OCI-LY7 (cell line): ENCODE data around the gene C17orf78. TPM values are rescaled to one million over a fixed set of nuclear protein-coding genes. Genes with fewer than 3 reads are reported as not detected.

ENCODE experiments used
- Bru-seq: library from RNA; stranded (reverse); fragments of 400-500 nt; gene quantifications from one replicate; lab custom pipeline; 2021; lab: Mats Ljungman, UMichigan
- BruChase-seq, 2 experiments: library from RNA; stranded (reverse); fragments of 400-500 nt; gene quantifications; one replicate each; lab custom pipeline; 2021; lab: Mats Ljungman, UMichigan
- BruUV-seq: library from RNA; stranded (reverse); fragments of 400-500 nt; replicated peaks from 2 replicates; lab custom pipeline; 2021; lab: Mats Ljungman, UMichigan
- CTCF ChIA-PET: fragments of 300-600 bp; sonication (Branson Sonifier 250); formaldehyde crosslinking; loops from one replicate; lab custom pipeline; 2022; ENCODE audit warnings: antibody characterized with exemption; ENCODE audit not compliant: unreplicated experiment; lab: Charles Lee
- POLR2A ChIA-PET: fragments of 300-600 bp; sonication (Branson Sonifier 250); formaldehyde crosslinking; loops from one replicate; lab custom pipeline; 2022; ENCODE audit warnings: antibody characterized with exemption; lab: Charles Lee
- DNase-seq: peaks from one replicate; pipeline ENCODE4 v3.0.0-alpha.2; 2015; ENCODE audit warnings: low spot score
- H2AFZ ChIP-seq: fragments of 200-600 bp; sonication (generic), shearing (Covaris generic); 2 replicates; pipeline ENCODE4 v1.6.1; 2014; ENCODE audit warnings: mild to moderate bottlenecking, antibody characterized with exemption, low read length, moderate library complexity
- H3K27ac ChIP-seq: fragments of 200-600 bp; sonication (generic); 2 replicates; pipeline ENCODE4 v1.5.1; 2014; ENCODE audit warnings: mixed run types, low read depth, mild to moderate bottlenecking, moderate library complexity, low read length, inconsistent platforms; ENCODE audit not compliant: poor library complexity, severe bottlenecking
- H3K36me3 ChIP-seq: fragments of 200-600 bp; sonication (generic); 2 replicates; pipeline ENCODE4 v1.6.1; 2014; ENCODE audit warnings: mild to moderate bottlenecking, antibody characterized with exemption, low read length, moderate library complexity, mixed read lengths; ENCODE audit not compliant: insufficient read depth
- H3K4me1 ChIP-seq: fragments of 200-600 bp; sonication (generic); 2 replicates; pipeline ENCODE4 v1.5.1; 2014; ENCODE audit warnings: mild to moderate bottlenecking, low read length; ENCODE audit not compliant: insufficient read depth, poor library complexity, severe bottlenecking
- H3K4me2 ChIP-seq: fragments of 200-600 bp; sonication (generic); 2 replicates; pipeline ENCODE4 v1.6.1; 2014; ENCODE audit warnings: mild to moderate bottlenecking, low read length
- H3K4me3 ChIP-seq: fragments of 200-600 bp; sonication (generic); 2 replicates; pipeline ENCODE4 v1.5.1; 2014; ENCODE audit warnings: mild to moderate bottlenecking, low read depth, low read length; ENCODE audit not compliant: poor library complexity, severe bottlenecking
- H3K79me2 ChIP-seq: fragments of 200-600 bp; sonication (generic); 2 replicates; pipeline ENCODE4 v1.6.1; 2016; ENCODE audit warnings: low read depth, mild to moderate bottlenecking, low read length, moderate library complexity, mixed read lengths; ENCODE audit not compliant: insufficient read depth
- H3K9me2 ChIP-seq: fragments of 200-600 bp; sonication (generic); 2 replicates; pipeline ENCODE4 v1.6.1; 2016; ENCODE audit warnings: mild to moderate bottlenecking, low read length, mixed read lengths; ENCODE audit not compliant: insufficient read depth
- H3K9me3 ChIP-seq: fragments of 200-600 bp; sonication (generic); 2 replicates; pipeline ENCODE4 v1.6.1; 2014; ENCODE audit warnings: mild to moderate bottlenecking, mixed run types, low read length, mixed read lengths
- H4K20me1 ChIP-seq: fragments of 200-600 bp; sonication (generic); 2 replicates; pipeline ENCODE4 v1.6.1; 2014; ENCODE audit warnings: mild to moderate bottlenecking, antibody characterized with exemption, low read length, moderate library complexity, mixed read lengths; ENCODE audit not compliant: insufficient read depth
- EZH2phosphoT487 ChIP-seq: fragments of 200-600 bp; sonication (generic); IDR thresholded peaks from 2 replicates; pipeline ENCODE4 v1.6.1; 2018; ENCODE audit warnings: low read depth, borderline replicate concordance, mild to moderate bottlenecking, mixed run types, antibody characterized with exemption, low read length, moderate library complexity, mixed read lengths
- intact Hi-C: fragments of 100-400 bp; cut with micrococcal nuclease; formaldehyde crosslinking; loops from one replicate; pipeline ENCODE4 v1.10.0; 2022; ENCODE audit not compliant: unreplicated experiment
- long read RNA-seq: library from polyadenylated mRNA; stranded (forward); transcript quantifications from one replicate; pipeline ENCODE4 v2.0.0, GENCODE V29; 2022
- total RNA-seq, 2 experiments: library from RNA; depleted of rRNA in 1 of 2; stranded (reverse); fragments of >200 nt in 1 of 2; shearing (Covaris generic) in 1 of 2; gene quantifications; 2 replicates each; pipeline ENCODE4 v1.2.3, GENCODE V29; 2014 to 2022
- TF ChIP-seq, protein P1 (sequence below): fragments of 200-600 bp; sonication (generic); conservative IDR thresholded peaks from 2 replicates; pipeline ENCODE4 v1.5.1; 2014; ENCODE audit warnings: mild to moderate bottlenecking, antibody characterized with exemption, low read length, moderate library complexity, mixed read lengths

C17orf78 gene
- total RNA-seq (2014; rRNA removed; shearing (Covaris generic)) (not detected in 2 replicates), total RNA-seq (2022) (not detected in 2 replicates), Bru-seq, nascent RNA (not detected), BruChase-seq, experiment 1, labeled RNA remaining after a 6-hour chase (not detected), BruChase-seq, experiment 2, labeled RNA remaining after a 2-hour chase (percentile 7 among the genes with signal in this experiment)
- long read RNA-seq, result 0 reads

DNA sequence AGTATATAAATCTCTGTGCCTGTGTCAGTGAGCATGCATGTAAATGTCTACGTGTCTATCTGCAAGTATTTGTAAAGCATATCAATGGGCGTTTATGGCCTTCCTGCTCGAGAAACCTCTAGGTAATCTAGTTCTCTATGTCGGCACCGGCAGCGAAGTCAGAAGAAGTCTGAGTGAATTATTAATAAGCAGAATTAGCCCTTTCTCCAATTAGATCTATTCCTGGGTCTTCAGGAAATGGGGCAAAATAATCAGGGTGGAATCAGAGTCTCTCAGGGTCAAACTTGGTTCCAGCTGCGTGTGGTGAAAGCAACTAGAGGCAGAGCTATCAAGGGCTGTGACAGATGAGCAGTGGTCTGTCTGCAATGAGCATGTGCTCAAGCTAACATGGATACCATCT lies at the start of gene C17orf78:
C17orf78 (plus strand) TSS at position 280 of the 400 bp plus-strand sequence; CDS start at position 388, 108 bp downstream.
- BruUV-seq, result no TSS peak
- H3K4me3 ChIP-seq, result no peak within 1 kb of the TSS
- no peaks in the 10 kb centered on the region for H3K4me1 ChIP-seq
- ChIA-PET POLR2A (interaction anchor here (0.6 kb wide), 1 partner anchor 12 kb away, joined by 3 read pairs; no protein-coding TSS in a partner anchor), CTCF (no interaction called here)
- H3K36me3 ChIP-seq, result no peaks in the 10 kb centered on the region
- intact Hi-C loops, result loop anchor here (10.0 kb wide), 2 partner anchors 131 to 771 kb away; partner anchors contain the start of gene MRM1
- H3K27ac ChIP-seq, result no peak within 1 kb of the TSS
- H3K9me2 ChIP-seq, result no peaks in the 10 kb centered on the region
- H3K79me2 ChIP-seq, result no peaks in the 10 kb centered on the region
- H2AFZ ChIP-seq, result no peak within 1 kb of the TSS
- H4K20me1 ChIP-seq, result no peaks in the 10 kb centered on the region
- TF ChIP-seq, protein P1, sequence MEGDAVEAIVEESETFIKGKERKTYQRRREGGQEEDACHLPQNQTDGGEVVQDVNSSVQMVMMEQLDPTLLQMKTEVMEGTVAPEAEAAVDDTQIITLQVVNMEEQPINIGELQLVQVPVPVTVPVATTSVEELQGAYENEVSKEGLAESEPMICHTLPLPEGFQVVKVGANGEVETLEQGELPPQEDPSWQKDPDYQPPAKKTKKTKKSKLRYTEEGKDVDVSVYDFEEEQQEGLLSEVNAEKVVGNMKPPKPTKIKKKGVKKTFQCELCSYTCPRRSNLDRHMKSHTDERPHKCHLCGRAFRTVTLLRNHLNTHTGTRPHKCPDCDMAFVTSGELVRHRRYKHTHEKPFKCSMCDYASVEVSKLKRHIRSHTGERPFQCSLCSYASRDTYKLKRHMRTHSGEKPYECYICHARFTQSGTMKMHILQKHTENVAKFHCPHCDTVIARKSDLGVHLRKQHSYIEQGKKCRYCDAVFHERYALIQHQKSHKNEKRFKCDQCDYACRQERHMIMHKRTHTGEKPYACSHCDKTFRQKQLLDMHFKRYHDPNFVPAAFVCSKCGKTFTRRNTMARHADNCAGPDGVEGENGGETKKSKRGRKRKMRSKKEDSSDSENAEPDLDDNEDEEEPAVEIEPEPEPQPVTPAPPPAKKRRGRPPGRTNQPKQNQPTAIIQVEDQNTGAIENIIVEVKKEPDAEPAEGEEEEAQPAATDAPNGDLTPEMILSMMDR, result no peak
- no peak for TF ChIP-seq EZH2phosphoT487
- no peak for DNase-seq
- H3K9me3 ChIP-seq, result no peaks in the 10 kb centered on the region
- H3K4me2 ChIP-seq, result no peak within 1 kb of the TSS

DNA sequence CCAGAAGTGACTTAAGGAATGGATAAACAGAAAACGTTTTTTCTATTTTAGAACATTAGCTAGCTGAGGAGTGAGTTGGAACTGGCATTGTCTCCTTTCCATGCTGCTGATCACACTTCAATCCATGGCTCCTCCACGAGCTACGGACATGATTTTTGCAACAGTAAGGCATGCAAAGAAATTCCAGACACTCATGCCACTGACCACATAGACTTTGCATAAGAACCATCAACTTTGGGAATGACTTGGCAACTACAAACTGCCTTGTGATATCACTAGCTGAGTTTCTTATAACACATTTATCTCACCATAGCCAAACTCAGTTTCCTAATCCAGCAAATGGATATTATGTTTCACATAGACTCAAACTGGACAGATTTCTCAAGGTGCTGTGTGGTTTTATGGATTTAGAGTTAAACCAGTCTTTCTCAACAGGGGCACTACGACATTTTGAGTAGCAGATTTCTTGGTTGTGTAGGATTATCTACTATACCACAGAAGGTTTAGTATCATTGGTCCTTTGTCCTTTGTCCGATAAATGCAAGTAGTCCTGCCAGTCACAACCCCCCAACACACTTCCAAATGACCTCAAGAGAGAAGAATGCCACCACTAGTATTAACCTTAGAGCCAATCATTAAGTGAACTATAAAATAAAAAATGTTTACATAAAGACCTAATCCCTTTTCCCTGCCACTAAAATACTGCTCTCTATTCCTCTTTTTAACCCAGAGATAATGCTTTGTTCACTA lies 48.3 kb upstream of the C17orf78 start:
- Histone ChIP-seq H3K36me3 (peaks cover 79% of the 10 kb centered on the region), H3K4me1 (no peaks in the 10 kb centered on the region), H3K9me3 (no peaks in the 10 kb centered on the region), H2AFZ (no peak overlapping the region), H3K79me2 (no peaks in the 10 kb centered on the region), H3K9me2 (no peaks in the 10 kb centered on the region), H4K20me1 (no peaks in the 10 kb centered on the region), H3K4me3 (no peak overlapping the region), H3K27ac (no peak overlapping the region), H3K4me2 (no peak overlapping the region)
- TF ChIP-seq, protein P1, result no peak
- TF ChIP-seq EZH2phosphoT487, result no peak
- intact Hi-C loops, result no loop called here
- POLR2A ChIA-PET, result interaction anchor here (0.9 to 1.0 kb wide), 2 partner anchors 9 kb away, joined by 3 to 4 read pairs; no protein-coding TSS in a partner anchor
- DNase-seq, result no peak
- CTCF ChIA-PET, result no interaction called here
- TSS peak; percentile 41 for BruUV-seq
